Kidney (tissue), 14 donors: Measurements from ENCODE around the gene APBA1. TPM values are rescaled to one million over a fixed set of nuclear protein-coding genes. Genes with fewer than 3 reads are reported as not detected.

Experiments used
- DNase-seq, 5 donors: peaks; one replicate each; pipeline ENCODE4 v3.0.0-alpha.2; 2013 to 2020
- FAIRE-seq: peaks from 2 replicates; lab custom pipeline; 2012; peaks lifted over from hg19 to GRCh38; lab: Jason Lieb, UNC
- H3K27ac ChIP-seq, 2 donors: one replicate each; pipeline ENCODE4 v1.7.0; 2013; ENCODE audit warnings: low read depth in 2 of 2, low read length in 2 of 2, inconsistent platforms in 1 of 2
- H3K27me3 ChIP-seq: one replicate; pipeline ENCODE4 v1.7.1; 2013; ENCODE audit warnings: low read length, inconsistent platforms; ENCODE audit not compliant: control insufficient read depth, insufficient read depth
- H3K36me3 ChIP-seq, 3 donors: one replicate each; pipeline versions ENCODE4 v1.7.0 to v1.7.1; 2013; ENCODE audit warnings: low read length in 3 of 3, control low read depth in 1 of 3, inconsistent platforms in 1 of 3; ENCODE audit not compliant: insufficient read depth in 3 of 3, control insufficient read depth in 2 of 3
- H3K4me1 ChIP-seq, 3 donors: one replicate each; pipeline versions ENCODE4 v1.7.0 to v1.7.1; 2013; ENCODE audit warnings: low read length in 3 of 3, inconsistent platforms in 1 of 3, low read depth in 1 of 3; ENCODE audit not compliant: control insufficient read depth in 2 of 3, insufficient read depth in 2 of 3
- H3K4me3 ChIP-seq, 3 donors: one replicate each; pipeline versions ENCODE4 v1.7.0 to v1.8.1; 2013; ENCODE audit warnings: low read length in 3 of 3, control low read depth in 1 of 3, inconsistent platforms in 1 of 3
- H3K9ac ChIP-seq, 3 donors: one replicate each; pipeline versions ENCODE4 v1.7.0 to v1.7.1; 2013; ENCODE audit warnings: low read length in 3 of 3, control low read depth in 1 of 3, inconsistent platforms in 1 of 3
- H3K9me3 ChIP-seq, 3 donors: one replicate each; pipeline versions ENCODE4 v1.7.0 to v1.7.1; 2013; ENCODE audit warnings: low read length in 3 of 3, control low read depth in 1 of 3, inconsistent platforms in 1 of 3; ENCODE audit not compliant: control insufficient read depth in 2 of 3, insufficient read depth in 1 of 3
- intact Hi-C: fragments of 100-400 bp; cut with DNase I; formaldehyde crosslinking; loops from one replicate; pipeline ENCODE4 v1.11.1; 2022
- polyA plus RNA-seq: library from polyadenylated mRNA; stranded (reverse); fragments of 350-450 nt; fragmentation: Illumina TruSeq; extraction: RNeasy Lipid Tissue Mini Kit (QIAGEN cat#74804); gene quantifications from one replicate; pipeline ENCODE4 v1.2.3, GENCODE V29; 2014; ENCODE audit warnings: low read depth, low replicate concordance; ENCODE audit not compliant: insufficient read depth
- total RNA-seq: library from RNA; stranded (reverse); fragmentation: NEBNext Ultra II Directional; extraction: Animal tissue kit (Norgen Biotek cat#: 25700); gene quantifications from one replicate; pipeline ENCODE4 v1.2.1, GENCODE V29; 2021
- TF ChIP-seq, protein P1 (sequence below): IDR thresholded peaks from 3 replicates; pipeline ENCODE4 v1.5.1; 2012; ENCODE audit warnings: mild to moderate bottlenecking, moderate library complexity, borderline replicate concordance; ENCODE audit not compliant: insufficient read depth; ENCODE audit errors: extremely low read depth
- donor health status: control.
- donor health status: control.
- donor health status: control.
- donor health status: control.
- donor health status: control.
- donor health status: DM: yes; HTN: yes; CAD: no.
- donor health status: Normal renal cell carcinoma (clear cell type).

APBA1 gene
- total and polyA plus RNA-seq, 2 donors from 2014 or later, result 1.3 to 5.1 TPM

DNA sequence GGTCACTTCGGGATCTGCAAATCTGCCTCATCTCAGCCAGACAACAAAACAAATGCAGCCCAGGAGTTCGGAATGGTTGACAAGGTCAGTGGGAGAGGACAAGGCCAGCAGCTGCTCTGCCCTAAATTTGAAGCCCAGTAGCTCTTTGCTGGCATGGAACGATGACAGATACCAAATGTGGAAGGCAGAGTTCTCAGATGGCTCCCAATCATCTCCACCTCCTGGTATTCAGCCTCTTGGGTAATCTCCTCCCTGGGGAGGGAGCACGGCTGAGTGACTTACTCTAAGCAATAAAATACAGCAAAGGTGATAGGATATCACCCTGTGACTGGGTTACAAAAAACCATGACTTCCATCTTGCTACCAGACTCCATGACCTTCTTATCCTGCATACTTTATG lies 174.4 kb downstream of the APBA1 start:
- no peak overlapping the region for H3K9ac ChIP-seq
- TF ChIP-seq, protein P1, sequence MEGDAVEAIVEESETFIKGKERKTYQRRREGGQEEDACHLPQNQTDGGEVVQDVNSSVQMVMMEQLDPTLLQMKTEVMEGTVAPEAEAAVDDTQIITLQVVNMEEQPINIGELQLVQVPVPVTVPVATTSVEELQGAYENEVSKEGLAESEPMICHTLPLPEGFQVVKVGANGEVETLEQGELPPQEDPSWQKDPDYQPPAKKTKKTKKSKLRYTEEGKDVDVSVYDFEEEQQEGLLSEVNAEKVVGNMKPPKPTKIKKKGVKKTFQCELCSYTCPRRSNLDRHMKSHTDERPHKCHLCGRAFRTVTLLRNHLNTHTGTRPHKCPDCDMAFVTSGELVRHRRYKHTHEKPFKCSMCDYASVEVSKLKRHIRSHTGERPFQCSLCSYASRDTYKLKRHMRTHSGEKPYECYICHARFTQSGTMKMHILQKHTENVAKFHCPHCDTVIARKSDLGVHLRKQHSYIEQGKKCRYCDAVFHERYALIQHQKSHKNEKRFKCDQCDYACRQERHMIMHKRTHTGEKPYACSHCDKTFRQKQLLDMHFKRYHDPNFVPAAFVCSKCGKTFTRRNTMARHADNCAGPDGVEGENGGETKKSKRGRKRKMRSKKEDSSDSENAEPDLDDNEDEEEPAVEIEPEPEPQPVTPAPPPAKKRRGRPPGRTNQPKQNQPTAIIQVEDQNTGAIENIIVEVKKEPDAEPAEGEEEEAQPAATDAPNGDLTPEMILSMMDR, result no peak
- H3K27me3 ChIP-seq, result no peaks in the 10 kb centered on the region
- intact Hi-C loops, result no loop called here
- no peak overlapping the region for H3K27ac ChIP-seq
- FAIRE-seq (no peak), DNase-seq (peak in 1 of 5 donors; percentile 10)
- no peak overlapping the region for H3K4me3 ChIP-seq
- H3K36me3 ChIP-seq, result no peaks in the 10 kb centered on the region
- no peaks in the 10 kb centered on the region for H3K9me3 ChIP-seq
- H3K4me1 ChIP-seq, result no peaks in the 10 kb centered on the region

DNA sequence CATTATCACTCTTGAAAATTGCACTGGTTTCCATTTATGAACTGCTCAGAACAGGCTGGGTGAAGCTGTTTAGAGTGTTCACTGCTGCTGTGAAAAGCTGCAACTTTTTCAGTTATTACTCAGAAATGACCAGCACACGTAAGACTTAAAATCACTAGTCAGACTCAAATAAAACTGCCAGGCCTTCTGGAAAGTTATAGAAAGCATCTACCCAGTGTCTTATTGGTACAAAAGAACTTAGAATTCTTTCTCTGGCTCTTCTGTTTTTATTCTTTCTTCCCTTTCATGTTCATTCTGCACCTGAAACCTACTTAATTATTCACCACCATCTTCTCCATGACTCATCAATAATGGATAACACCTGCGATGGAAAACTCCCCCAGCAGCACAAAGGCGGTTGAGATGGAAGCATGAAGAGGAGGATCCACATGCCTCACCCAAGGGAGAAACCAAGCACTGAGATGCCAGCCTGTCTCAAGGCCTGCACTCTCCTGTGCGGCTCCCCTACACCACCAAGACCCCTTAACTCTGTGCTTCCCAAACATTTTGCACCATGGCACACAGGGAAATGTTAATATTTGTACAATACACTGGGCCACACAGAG lies 175.2 kb downstream of the APBA1 start:
- Histone ChIP-seq H3K4me1 (no peaks in the 10 kb centered on the region), H3K36me3 (no peaks in the 10 kb centered on the region), H3K4me3 (no peak overlapping the region), H3K9ac (no peak overlapping the region), H3K27ac (no peak overlapping the region), H3K9me3 (no peaks in the 10 kb centered on the region), H3K27me3 (no peaks in the 10 kb centered on the region)
- TF ChIP-seq, protein P1, result no peak
- intact Hi-C loops, result no loop called here
- DNase-seq, result no peak
- no peak for FAIRE-seq

DNA sequence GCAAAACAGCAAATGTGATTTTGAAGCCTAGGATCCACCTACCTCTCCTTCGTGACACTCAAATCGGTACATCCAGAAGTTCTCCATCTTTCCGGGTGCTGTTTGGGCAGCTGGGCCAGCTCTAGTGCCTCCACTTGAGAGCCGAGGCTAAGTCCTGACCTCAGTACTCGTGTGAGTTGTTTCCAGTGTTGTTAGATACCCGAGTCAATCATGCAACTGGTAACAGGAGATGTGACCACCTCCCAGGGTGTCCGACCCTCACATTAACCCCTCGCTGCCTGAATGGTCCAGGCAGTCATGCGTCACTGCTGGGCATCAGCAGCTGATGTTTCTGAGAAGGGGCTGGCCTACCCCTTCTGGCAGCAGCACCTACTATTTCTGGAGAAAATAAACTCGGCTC lies 176.9 kb downstream of the APBA1 start:
- no peak overlapping the region for H3K27ac ChIP-seq
- no peaks in the 10 kb centered on the region for H3K4me1 ChIP-seq
- intact Hi-C loops, result no loop called here
- H3K36me3 ChIP-seq, result no peaks in the 10 kb centered on the region
- H3K4me3 ChIP-seq, result no peak overlapping the region
- no peak overlapping the region for H3K9ac ChIP-seq
- H3K9me3 ChIP-seq, result no peaks in the 10 kb centered on the region
- TF ChIP-seq, protein P1, result no peak
- H3K27me3 ChIP-seq, result no peaks in the 10 kb centered on the region
- DNase-seq (peak in 4 of 5 donors; percentile 77 to 89 (median 82)), FAIRE-seq (no peak)

DNA sequence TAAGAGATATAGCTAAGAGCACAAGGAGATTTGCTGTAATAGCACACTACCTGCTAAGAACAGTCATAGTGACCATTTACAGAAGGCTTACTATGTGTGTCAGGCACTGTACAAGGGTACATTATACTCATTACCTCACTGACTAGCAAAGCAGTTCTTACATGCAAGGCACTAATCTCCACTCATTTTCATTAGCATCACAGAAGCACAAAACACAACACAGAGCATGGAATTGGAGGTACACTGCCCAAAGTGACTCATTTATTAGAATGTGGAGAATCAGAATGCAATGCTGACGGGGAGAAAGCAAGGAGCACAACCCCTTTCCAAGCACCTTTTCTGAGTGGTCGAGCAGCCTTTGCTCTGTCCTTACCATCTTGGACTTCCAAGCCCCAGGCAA lies 177.4 kb downstream of the APBA1 start:
- Histone ChIP-seq H3K4me1 (no peaks in the 10 kb centered on the region), H3K27me3 (no peaks in the 10 kb centered on the region), H3K9me3 (no peaks in the 10 kb centered on the region), H3K27ac (no peak overlapping the region), H3K9ac (no peak overlapping the region), H3K36me3 (no peaks in the 10 kb centered on the region), H3K4me3 (no peak overlapping the region)
- TF ChIP-seq, protein P1, result no peak
- FAIRE-seq, result no peak
- intact Hi-C loops, result no loop called here
- no peak for DNase-seq
